Urothelium cell line (cell line): ENCODE data around the gene CCM2.

Experiments
- DNase-seq: peaks from one replicate; pipeline ENCODE4 v3.0.0; 2011; ENCODE audit warnings: low spot score, mixed read lengths
- FAIRE-seq: peaks from 2 replicates; lab custom pipeline; 2011; peaks lifted over from hg19 to GRCh38; lab: Jason Lieb, UNC

The CCM2 gene

DNA sequence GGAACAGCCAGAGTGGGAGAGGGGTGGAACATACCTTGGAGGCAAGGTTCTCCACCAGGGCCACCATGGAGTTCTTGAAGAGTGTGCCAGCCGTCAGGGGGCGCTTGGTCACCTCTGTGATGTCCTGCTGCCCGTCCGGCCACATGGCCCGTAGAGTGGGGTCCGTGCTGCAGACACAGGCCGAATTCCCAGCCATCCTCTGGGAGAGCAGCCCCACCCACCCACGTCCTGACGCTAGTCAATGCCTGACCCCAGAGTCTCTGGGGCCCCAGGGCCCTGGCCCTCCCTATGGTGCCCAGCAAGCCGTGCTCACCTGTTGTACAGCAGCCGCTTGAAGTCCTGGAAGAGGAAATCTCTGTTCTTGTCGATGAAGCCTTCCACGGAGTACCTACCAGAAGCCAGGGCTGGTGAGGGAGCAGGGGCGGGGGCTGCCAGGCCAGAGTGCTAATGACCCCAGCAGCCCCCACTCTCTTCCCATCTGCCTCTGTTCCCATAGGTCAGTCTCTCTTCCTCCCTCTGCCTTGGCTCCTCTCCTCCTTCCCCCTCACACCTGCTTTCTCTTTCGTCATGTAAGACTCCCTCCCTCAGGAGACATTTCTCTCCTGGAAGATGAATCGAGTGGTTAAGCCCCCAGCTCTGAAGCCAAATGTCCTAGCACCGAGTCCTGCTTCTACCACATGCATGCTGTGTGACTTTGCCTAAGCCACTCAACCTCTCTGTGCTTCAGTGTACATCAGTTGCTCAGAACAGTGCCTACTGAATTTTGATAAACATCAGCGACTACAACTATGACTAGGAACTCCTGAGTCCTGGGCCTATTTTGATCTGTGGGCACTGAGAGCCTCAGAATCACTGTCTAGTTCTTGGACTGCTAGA is 32.2 kb upstream of the CCM2 start:
- FAIRE-seq (no peak), DNase-seq (no peak)

DNA sequence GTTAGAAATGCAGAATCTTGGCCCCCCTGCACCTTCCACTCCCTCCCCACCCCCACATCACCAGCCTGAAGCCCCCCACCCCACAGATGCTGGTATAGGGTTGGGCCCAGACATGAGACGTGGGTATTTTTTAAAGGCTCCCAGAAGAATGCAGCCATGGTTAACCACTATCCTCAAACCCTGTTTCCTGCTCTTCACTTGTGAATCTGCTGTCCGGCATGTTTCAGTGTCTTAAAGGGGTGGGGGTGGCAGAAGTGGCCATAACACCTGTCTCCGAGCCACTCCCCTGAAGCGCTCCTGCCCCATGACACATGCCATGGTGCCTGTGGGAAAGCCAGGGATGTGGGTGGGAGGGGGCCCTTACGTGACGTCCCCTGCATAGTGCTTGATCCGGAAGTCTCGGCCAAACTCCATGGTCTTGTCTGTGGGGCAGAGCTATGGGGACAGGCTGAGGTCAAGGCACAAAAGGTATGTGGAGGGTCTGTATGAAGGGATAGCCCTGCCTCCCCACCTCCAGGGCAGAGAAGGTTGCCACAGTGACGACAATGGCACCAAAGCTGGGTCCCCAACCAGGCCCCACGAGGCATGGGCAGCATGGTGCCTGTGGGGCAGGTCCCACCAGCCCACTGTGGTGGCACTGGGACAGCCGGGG is 30.8 kb upstream of the CCM2 start:
- DNase-seq = no peak
- FAIRE-seq = no peak

DNA sequence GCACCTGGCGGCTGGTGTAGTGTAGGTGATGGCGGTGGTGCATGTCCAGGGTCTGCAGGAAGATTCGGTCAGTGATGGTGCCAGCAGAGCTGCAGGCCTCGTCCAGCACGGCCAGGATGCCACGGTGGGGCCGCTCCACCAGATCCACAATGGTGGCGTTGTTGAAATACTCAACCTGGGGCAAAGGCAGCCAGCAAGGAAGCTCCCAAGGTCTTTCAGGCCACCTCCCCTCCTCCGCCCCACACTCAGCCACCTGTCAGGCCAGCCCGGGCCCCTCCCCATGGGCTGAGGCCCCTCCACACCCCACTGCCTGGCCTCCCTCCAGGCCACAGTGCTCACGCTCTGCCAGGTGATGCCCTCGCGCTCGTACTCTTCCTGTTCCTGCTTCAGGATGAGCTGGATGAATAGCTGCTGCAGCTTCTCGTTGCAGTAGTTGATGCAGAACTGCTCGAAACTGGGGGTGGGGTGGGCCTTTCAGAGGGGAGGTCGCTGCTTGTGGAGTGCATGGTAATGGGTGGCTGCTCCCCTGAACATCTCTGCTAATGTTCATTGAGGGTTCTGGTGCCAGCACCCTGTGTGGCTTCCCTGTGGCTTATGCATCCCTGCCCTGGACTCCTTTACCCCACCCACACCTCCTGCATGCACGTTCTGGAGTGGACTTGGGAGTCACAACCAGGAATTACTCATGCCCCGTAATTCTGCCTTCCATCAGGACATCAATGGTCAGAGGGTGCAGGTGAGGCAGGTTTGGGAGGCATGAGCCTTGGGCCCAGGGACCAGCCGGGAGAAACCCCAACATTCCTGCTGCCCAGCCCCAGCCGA is 30.1 kb upstream of the CCM2 start:
- no peak for FAIRE-seq

DNA sequence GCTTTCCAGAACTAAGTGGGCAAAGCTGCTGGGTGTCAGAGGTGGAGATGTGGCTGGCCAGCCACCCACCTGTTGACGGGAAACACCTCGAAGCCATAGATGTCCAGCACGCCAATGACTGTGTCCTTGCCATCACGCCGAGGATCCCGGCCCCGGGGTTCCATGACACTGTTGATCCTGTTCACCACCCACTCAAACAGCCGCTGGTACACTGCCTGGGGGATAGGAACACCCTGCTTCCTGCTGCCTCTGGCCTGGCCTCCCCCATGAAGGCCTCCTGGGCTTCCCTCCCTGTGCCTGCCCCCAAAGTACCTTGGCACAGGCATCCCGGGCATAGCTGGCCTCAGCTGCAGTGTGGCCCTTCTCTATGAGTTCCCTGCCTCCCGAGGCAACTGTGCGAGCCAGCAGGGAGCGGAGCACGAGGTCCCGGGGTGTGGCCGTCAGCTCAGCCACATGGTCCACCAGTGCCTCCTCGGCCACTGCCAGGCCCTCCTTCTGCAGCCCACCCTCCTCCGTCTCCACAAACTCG is 29.4 kb upstream of the CCM2 start:
- FAIRE-seq (no peak), DNase-seq (no peak)

More for the DNA sequence above, 30.1 kb upstream of the CCM2 start:
- no peak for DNase-seq

DNA sequence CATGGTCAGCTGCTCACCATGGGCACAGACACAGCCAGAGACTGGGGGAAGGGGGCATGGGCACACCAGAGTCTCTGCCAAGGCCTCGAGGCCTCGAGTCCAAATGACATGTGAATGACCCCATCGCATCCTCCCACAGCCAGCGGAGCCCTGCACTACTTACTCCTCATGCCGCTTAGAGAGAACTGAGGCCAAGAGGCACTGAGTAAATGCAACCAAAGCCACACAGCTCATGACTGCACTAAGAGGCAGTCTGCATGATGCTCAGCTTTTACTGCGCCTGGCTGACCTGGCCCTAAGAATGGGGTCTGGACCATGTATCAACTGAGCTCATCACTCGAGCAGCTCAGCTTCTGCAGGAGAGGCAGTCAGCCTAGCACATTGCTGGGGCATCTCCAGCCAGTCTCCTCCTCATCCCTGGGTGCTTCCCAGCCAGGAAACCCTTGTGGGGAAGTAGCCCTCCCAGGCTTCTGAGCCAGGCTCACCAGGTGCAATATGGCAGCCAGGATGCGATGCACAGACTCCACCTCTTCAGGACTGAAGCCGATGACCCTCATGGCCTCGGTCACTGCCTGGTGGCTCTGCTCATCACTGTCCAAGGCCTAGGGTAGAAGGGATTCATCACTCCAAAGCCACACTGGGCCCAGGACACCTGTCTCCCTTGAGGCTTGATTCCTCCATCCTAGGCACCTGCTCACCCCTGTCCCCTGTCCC is 28.7 kb upstream of the CCM2 start:
- no peak for DNase-seq
- peak; percentile 50 for FAIRE-seq

DNA sequence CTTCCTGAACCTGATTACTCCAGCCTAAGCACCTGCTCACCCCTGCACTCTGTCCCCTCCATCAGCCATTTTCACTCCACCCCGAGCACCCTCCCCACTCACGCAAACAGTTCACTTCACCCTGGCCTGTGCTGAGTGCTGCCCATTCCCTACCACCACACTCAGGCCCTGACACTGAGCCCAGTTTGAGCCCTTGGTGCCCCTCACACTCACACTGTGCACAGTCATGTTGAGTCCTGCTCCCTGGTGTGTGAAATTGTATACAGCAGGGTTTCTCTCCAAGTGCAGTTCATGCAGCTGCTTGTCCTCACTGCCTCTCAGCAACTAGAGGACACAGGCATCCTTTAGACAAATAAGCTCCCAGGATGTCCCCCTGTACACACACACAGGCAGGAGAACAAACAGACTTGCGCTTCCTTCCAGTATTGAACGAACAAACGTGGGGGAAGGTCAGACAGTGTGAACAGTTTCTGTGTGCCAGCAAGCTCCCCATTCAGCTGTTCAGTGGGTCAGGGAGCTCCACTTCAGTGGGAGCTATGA is 28.0 kb upstream of the CCM2 start:
- FAIRE-seq = peak; percentile 55
- no peak for DNase-seq

DNA sequence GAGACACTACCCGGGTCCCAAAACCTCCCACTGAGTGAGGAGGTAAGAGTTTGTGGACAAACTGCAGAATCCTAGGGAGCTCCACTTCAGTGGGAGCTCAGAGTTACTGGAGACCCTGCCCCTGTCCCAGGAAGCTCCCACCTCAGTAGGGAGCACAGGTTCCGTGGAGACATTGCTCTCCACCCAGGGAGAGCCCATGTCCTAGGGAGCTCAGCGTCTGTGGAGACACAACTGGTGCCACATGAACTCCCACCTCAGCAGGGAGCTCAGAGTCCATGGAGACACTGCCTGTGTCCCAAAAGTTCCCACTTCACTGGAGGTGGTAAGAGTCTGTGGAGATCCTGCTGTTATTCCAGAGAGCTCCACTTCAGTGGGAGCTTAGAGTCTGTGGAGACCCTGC is 27.4 kb upstream of the CCM2 start:
- no peak for DNase-seq
- no peak for FAIRE-seq

DNA sequence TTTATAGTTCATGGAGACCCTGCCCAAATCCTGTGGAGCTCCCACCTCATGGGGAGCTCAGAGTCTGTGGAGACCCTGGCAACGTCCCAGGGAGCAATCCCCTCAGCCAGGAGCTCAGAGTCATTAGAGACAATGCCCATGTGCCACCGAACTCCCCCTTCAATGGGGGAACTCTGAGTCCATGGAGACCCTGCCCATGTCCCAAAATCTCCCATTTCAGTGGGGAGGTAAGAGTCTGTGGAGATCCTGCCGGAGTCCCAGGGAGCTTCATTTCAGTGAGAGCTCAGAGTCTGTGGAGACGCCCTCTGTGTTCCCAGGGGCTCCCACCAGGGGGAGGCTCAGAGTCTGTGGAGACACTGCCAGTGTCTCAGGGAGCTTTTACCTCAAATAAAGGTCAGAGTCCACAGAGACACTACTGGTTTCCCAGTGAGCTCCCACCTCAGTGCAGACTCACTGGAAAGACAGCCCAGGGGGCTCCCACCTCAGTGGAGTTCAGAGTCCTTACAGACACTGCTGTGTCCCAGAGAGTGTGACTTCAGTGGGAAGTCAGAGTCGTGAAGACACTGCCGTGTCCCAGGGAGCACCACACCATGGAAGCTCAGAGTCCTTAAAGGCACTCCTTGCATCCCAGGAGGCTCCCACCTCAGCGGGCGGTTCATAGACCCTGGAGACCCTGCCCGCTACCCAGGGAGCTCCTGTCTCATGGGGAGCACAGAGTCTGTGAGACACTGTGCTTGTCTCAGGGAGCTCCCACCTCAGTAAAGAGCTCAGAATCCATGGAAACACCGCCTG is 26.2 kb upstream of the CCM2 start:
- FAIRE-seq (no peak), DNase-seq (no peak)

DNA sequence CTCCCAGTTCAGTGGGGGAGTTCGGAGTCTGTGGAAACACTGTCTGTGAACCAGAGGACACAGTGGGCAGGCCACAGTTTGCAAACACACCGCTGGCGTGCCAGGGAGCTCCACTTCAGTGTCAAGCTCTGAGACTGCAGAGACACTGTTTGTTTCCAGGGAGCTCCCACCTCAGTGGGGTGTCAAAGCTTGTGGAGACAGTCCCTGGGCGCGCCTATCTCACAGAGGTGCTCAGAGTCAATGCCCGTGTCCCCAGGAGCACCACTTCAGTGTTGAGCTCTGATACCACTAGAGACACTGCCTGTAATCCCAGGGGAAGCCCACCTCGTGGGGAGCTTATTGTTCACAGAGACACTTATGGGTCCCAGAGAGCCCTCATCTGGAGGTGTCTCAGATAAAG is 25.5 kb upstream of the CCM2 start:
- FAIRE-seq = no peak
- DNase-seq = no peak

DNA sequence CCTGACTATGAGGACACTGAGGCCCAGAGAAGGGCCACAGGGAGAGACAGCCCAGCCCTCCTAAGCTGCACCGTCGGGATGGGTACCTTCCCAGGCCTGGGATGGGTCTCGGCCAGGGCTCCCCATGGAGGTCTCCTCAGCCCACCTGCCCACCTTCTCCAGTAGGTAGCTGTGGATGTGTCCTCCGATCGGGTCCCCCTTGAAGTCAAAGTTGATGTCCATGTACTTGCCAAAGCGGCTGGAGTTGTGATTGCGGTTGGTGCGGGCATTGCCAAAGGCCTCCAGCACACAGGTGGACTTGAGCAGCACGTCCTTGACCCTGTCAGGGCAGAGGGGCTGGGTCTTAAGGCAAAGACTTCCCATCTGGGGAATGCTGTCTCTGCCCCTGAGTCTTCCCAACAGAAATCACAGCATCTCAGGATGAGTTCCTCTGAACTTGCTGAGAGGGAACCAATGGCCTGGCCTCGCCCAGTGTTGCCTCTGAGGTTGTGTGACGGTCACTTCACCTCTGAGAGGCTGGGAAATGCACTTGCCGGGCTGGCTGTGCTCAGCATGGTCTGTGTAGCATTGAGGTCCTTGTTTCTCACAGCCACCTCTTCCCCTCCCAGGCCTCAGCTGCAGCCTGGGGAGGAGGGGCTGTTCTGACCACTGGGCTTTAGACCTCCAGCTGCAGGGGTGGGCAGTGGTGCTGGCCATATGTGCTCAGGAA is 24.5 kb upstream of the CCM2 start:
- FAIRE-seq (no peak), DNase-seq (no peak)

DNA sequence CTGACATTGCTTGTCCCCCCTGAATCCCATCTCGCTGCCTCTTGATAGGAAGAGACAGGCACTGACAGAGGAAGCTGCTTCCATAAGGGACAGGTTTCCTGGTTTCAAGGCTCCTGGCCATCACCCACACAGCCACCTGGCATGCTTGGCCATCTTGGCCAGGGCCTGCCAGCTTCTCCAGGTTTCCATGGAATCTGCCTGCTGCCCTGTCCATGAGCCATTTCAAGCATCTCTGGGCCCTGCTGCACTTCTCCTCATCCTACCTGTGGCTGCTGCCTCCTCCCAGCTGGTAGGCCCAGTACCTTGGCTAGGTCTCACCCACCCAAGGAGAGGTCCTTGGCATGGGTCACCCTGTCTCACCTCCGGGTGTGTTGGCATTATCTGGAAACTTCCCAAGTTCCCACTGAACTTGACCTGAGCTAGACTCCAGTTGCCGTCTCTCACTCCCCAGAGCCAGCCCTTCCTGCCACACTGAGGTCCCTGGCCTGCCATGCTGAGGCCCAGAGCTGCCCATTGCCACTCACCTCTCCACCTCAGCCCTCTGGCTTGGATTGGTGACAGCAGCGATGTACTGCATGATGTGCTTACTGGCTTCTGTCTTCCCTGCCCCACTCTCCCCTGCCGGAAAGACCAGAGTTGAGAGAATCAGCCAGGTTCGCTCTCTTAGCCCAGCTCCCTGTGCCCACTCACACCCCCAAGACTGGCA is 23.8 kb upstream of the CCM2 start:
- DNase-seq = no peak

DNA sequence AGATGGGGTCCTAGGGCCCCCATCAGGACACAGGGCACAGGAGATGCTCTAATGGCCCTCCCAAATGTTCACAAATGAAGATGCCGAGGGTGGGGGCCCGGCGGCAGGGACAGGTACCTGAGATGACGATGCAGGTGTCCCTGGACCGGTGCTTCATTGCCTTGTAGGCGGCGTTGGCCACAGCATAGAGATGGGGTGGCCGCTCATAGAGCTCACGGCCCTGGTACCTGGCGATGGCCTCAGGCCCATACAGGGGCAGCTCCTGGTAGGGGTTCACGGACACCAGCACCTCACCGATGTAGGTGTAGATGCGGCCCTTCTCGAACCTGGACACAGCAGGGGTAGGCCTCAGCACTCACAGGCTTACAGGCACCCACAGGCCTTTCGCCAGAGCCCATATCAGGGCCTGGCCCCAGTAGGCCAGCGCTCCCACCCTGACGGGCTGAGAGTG is 23.2 kb upstream of the CCM2 start:
- FAIRE-seq (no peak), DNase-seq (no peak)

More for the DNA sequence above, 23.8 kb upstream of the CCM2 start:
- FAIRE-seq = no peak

DNA sequence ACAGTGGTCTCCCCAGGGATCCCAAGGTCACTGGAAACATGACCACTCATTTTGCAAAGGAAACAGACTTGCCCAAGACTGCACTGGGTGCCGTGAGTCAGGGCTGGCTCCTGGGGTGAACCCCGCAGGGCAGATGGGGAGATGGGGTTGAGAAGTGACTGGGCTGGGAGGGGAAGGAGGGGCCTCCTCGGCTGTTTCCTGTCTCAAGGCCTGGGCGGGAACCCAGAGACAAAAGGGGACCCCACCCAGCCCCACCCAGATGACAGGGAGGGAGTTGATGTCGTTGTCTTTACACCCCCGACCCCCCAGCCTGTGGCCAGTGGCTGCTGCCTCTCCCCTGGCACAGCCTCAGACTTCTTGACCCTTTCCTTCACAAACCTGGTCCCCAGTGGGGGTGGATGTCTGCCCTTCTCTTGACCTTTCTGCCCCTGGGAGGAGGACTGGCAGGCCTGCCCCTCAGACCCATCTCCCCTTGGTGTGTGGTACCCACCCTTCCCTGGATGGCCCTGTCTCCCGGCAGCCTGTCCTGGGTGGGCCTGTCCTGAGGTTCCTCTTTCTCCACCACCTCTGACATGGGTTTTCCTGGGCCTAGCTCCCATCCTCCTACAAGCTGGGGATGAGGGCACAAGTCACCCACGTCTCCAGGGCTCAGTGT is 22.6 kb upstream of the CCM2 start:
- no peak for DNase-seq
- no peak for FAIRE-seq

DNA sequence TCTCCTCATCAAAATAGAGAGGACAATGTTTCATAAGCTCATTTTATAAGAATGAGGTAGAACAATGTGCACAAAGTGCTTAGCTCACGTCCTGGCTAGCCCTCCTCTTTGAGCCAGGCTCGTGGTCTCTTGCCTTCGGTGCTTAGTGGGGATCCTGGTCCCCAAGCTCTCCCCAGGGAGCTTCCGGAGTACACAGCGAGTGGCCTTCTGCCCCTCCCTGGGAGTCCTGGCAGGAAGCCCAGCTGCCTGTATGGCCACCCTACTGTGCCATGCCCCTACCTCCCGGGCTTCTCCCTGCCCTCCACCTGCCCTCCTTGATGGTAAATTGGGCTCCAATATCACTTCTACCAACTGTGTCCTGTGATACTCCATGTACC is 22.1 kb upstream of the CCM2 start:
- no peak for FAIRE-seq
- no peak for DNase-seq

DNA sequence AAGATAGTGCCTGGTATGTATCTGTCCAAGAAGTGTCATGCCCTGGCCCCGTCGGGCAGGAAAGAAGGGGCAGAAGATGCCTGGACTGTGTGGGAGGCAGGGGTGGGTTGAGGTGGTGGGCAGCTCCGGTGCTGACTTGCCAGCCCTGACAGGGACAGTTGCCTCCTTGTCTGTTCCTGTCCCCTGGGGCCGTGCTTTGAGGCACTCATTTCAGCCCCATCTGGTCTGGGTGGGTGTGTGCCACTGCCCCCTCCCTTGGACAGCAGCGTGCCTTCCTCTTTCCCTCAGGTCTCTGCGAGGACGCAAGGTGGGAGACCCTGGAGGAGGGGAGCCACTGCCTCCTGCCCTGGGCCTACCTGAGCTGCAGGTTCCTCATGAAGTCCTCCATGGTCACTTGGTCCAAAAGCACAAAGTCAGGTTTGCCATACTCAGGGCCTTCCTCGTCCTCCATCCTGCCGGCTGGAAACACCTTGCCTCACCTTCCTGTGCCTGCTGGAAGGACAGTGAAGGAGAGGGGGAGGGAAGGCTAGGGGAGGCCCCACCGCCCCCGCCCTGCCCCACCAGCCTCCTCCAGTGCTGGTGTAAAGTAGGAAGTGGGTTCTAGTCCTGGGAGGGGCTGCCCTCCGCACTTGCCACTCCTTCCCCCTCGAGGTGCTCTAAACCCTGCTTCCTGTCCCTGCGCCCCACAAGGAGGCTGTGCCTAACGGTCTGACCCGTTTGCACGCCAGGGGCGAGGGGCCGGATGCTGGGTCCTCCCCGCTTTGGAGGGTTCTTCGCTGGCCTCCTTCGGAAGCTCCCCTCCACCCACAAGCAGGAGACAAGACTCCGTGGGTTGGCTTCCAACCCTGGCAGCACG is 21.3 kb upstream of the CCM2 start, which contains the start of gene MYO1G:
TSS of gene MYO1G (minus strand) at position 505 of the 856 bp plus-strand sequence. CDS start at position 451, 54 bp downstream.
- no peak for DNase-seq
- no peak for FAIRE-seq

DNA sequence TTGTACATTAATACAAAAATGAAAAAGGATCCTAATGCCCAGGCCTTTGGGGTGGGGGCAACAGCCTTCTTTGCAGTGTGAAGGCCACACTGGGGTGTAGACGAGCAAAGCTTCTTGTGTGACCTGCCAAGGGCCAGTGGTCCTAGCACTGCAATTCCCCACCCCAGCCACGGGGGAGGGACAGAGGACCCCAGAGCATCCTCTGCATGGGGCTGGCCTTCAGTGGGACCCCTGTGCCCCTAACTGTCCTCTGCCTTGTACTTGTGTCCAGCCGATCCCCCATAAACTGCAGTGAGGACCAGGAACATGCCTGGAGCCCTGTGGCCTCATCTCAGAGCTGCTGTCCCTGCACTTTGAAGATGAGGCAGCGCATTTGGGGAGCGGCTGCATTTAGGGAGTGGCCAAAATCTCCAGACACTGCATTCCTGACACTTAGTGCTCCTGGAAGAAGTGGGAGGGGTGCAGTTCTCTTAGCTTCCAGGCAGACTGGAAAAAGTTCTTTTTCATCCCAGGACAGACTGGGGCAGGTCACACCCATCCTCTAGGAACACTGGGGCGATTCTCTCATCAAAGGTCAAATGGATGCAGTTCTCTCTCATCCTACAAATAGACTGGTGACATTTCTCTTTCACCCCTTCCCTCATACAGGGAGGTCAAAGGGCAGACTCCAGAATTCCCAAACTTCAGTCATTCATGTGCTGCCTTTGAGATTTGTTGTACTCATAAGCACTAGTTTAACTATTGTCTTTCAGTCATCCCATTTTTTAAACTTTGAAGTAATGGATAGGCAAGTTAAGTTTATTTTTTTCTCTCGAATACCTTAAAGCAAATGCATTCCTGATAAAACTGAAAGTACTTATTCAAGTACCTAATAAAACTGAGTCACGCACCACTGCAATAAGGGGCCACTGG is 20.3 kb upstream of the CCM2 start:
- DNase-seq = no peak
- no peak for FAIRE-seq
